BJ (cell line): ENCODE results near the gene TTLL3. TPM values are rescaled to one million over a fixed set of nuclear protein-coding genes. Genes with fewer than 3 reads are reported as not detected.

Experiments
- CTCF ChIA-PET: fragments of 350-600 bp; formaldehyde crosslinking; extraction: SDS; loops from one replicate; lab custom pipeline; 2021; ENCODE audit warnings: antibody characterized with exemption, inconsistent platforms; lab: Yijun Ruan, JAX
- POLR2A ChIA-PET: fragments of 300-600 bp; sonication (Branson Sonifier 250); formaldehyde crosslinking; extraction: SDS; loops from one replicate; lab custom pipeline; 2021; ENCODE audit warnings: antibody characterized with exemption; lab: Charles Lee
- DNase-seq: peaks from one replicate; pipeline ENCODE4 v3.0.0-alpha.2; 2011; ENCODE audit warnings: low read depth
- H3K27me3 ChIP-seq: 2 replicates; pipeline ENCODE4 v1.6.0; 2011; ENCODE audit warnings: low read length; ENCODE audit not compliant: control insufficient read depth, insufficient read depth
- H3K36me3 ChIP-seq: 2 replicates; pipeline ENCODE4 v1.5.1; 2011; ENCODE audit warnings: low read length; ENCODE audit not compliant: control insufficient read depth, insufficient read depth
- H3K4me3 ChIP-seq: 2 replicates; pipeline ENCODE4 v1.5.1; 2011; ENCODE audit warnings: low read depth, mild to moderate bottlenecking, control low read depth, low read length
- CTCF ChIP-seq: IDR thresholded peaks from 2 replicates; pipeline ENCODE4 v1.5.1; 2011; ENCODE audit warnings: low read depth, mild to moderate bottlenecking, control low read depth, inconsistent platforms, low read length, moderate library complexity; ENCODE audit not compliant: insufficient read depth
- polyA plus RNA-seq: library from polyadenylated mRNA; depleted of rRNA; stranded (reverse); fragments of >200 nt; gene quantifications from 2 replicates; pipeline ENCODE4 v1.2.3, GENCODE V29; 2011

The TTLL3 gene
- polyA plus RNA-seq, 1 experiment: 25.4 TPM

DNA sequence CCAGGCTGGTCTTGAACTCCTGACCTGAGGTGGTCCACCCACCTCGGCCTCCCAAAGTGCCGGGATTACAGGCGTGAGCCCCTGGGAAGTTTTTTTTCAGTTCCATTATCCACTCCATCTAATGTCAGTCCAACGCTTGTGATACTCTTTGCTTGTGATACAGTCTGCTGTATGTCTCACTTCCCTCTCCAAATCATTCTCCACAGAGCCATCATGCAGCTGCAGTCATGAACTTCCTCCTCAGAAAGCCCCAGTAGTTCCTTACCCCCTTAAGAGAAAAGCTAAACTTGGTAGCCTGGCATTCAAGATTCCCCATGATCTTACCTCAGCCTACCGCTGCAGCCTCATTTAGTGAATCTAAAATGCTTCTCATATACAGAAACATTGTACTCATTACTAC, 14.9 kb upstream of the TTLL3 start:
- POLR2A ChIA-PET: no interaction called here

DNA sequence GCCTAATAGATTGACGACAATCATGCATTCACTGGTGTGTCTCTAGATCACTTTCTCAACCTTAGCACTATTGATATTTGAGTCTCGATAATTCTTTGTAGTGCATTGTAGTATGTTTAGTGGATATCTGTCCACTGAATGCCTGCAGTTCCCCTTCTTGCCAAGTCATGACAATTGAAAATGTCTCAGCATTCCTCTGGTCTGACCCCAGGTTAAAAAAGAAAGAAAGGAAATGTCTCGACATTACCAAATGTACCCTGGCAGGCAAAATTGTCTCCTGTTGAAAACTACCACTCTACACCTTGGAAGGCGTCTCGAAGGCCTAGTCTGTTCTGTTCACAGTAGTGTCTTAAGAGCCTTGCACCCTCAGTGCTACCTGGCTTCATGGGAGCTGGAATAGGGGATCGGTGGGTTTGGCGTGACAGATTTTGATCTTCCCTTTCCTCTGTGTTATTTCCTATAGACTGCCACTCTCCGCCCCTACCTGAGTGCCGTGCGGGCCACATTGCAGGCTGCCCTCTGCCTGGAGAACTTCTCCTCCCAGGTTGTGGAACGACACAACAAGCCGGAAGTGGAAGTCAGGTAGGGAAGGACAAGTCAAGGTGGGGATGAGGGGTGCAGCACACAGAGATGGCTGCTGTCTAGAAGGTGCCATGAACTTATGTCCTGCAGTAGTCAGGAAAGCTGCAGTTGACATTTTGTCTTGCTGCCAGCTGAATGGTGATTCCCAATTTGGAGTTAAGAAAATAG, 12.7 kb upstream of the TTLL3 start:
- TF ChIP-seq CTCF: no peak
- Histone ChIP-seq H3K4me3 (no peak overlapping the region), H3K27me3 (no peaks in the 10 kb centered on the region), H3K36me3 (peaks cover 28% of the 10 kb centered on the region)
- DNase-seq: no peak
- ChIA-PET CTCF (interaction anchor here (1.0 kb wide), 1 partner anchor 12 kb away, joined by 4 read pairs; no protein-coding TSS in a partner anchor), POLR2A (no interaction called here)

More for the DNA sequence above, 14.9 kb upstream of the TTLL3 start:
- Histone ChIP-seq H3K27me3 (no peaks in the 10 kb centered on the region), H3K4me3 (no peak overlapping the region), H3K36me3 (peaks cover 20% of the 10 kb centered on the region)
- CTCF ChIA-PET: interaction anchor here (0.7 to 1.1 kb wide), 3 partner anchors 12 to 137 kb away, joined by 3 read pairs; no protein-coding TSS in a partner anchor
- no peak for TF ChIP-seq CTCF
- DNase-seq: no peak

DNA sequence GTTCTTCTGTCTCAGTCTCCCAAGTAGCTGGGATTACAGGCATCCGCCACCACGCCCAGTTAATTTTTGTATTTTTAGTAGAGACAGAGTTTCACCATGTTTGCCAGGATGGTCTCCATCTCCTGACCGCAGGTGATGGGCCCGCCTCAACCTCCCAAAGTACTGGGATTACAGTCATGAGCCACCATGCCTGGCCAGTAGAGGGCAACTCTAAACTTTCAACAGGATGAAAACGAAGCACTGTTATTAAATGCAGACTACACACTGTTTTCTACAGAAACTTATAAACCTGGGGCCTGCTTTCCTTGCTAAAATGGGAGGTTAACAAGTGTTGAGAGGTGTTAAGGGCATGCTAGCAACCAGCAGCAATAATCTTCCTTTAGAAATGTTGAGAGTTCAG, 9.5 kb upstream of the TTLL3 start:
- CTCF ChIA-PET: no interaction called here
- Histone ChIP-seq H3K27me3 (no peaks in the 10 kb centered on the region), H3K4me3 (no peak overlapping the region), H3K36me3 (peaks cover 48% of the 10 kb centered on the region)
- TF ChIP-seq CTCF: peak; percentile 36
- no peak for DNase-seq
- POLR2A ChIA-PET: no interaction called here

GRCh38 chr3:9803494-9803893, 6.6 kb upstream of the TTLL3 start:
- H3K36me3 ChIP-seq: peaks cover 44% of the 10 kb centered on the region
- no peak overlapping the region for H3K4me3 ChIP-seq
- DNase-seq: no peak
- POLR2A ChIA-PET: no interaction called here
- CTCF ChIA-PET: no interaction called here
- TF ChIP-seq CTCF: no peak
- H3K27me3 ChIP-seq: no peaks in the 10 kb centered on the region

DNA sequence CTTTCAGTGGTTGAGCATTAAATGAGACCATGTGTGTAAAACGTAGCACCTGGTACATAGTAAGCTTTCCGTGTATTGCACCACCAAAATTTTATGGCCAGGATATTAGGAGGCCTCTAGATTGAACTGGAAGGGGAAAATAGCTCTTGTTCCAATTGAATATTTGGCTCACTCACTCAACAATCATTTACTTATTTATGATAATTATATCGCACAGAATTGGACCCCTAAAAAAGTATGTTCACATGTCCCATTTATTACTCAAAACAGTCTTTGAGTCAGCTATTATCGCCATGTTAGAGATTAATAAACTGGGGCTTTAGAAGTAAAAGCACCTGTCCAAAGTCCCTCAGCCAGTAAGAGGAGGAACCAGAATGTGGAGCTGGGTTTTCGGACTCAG, 5.1 kb upstream of the TTLL3 start:
- CTCF ChIA-PET: interaction anchor here (0.6 to 1.5 kb wide), 7 partner anchors 12 to 1368 kb away, joined by 3 to 4 read pairs (median 3); partner anchors contain the start of genes ARPC4 and TADA3
- POLR2A ChIA-PET: interaction anchor here (0.6 to 0.7 kb wide), 2 partner anchors 74 to 517 kb away, joined by 3 read pairs; no protein-coding TSS in a partner anchor
- H3K27me3 ChIP-seq: no peaks in the 10 kb centered on the region

More for the DNA sequence above, 5.1 kb upstream of the TTLL3 start:
- no peak for DNase-seq
- peaks cover 41% of the 10 kb centered on the region for H3K36me3 ChIP-seq
- TF ChIP-seq CTCF: no peak
- H3K4me3 ChIP-seq: no peak overlapping the region
